Right lobe of liver (tissue), 6 donors: Measurements from ENCODE around the gene DACT3. TPM values are rescaled to one million over a fixed set of nuclear protein-coding genes. Genes with fewer than 3 reads are reported as not detected.
A peak's percentile ranks its signal among the peaks of the same experiment; 100 is the strongest.

ENCODE experiments used
- ATAC-seq, 4 donors: fragments of 200-7000 bp; cut with Tn5 transposase; one replicate each; pipeline ENCODE4 v1.9.1; 2020; ENCODE audit warnings: mild to moderate bottlenecking in 4 of 4, moderate library complexity in 4 of 4
- DNase-seq, 3 donors: peaks; one replicate each; pipeline ENCODE4 v3.0.0-alpha.2; 2020
- H3K27ac ChIP-seq, 3 donors: fragments of 200-600 bp; one replicate each; pipeline ENCODE4 v1.8.0; 2022
- H3K27me3 ChIP-seq, 2 donors: fragments of 200-600 bp; one replicate each; pipeline ENCODE4 v1.8.0; 2022
- H3K36me3 ChIP-seq, 4 donors: fragments of 200-600 bp; sonication (generic) in 1 of 4; one replicate each; pipeline versions ENCODE4 v1.5.1 to v1.8.0; 2017 to 2022; ENCODE audit warnings: control low read depth in 1 of 4
- H3K4me1 ChIP-seq, 4 donors: fragments of 200-600 bp; sonication (generic) in 1 of 4; one replicate each; pipeline versions ENCODE4 v1.5.1 to v1.8.0; 2017 to 2022; ENCODE audit warnings: control low read depth in 1 of 4
- H3K4me3 ChIP-seq, 3 donors: fragments of 200-600 bp; one replicate each; pipeline ENCODE4 v1.8.0; 2022
- H3K9me3 ChIP-seq, 4 donors: fragments of 200-600 bp; sonication (generic) in 1 of 4; one replicate each; pipeline versions ENCODE4 v1.5.1 to v1.8.0; 2017 to 2022; ENCODE audit warnings: control low read depth in 1 of 4
- CTCF ChIP-seq, 4 donors: fragments of 200-600 bp in 3 of 4; fragments of 450-650 bp in 1 of 4; IDR thresholded peaks; one replicate each; pipeline versions ENCODE4 v1.5.1 to v1.8.0; 2016 to 2022; ENCODE audit warnings: antibody characterized with exemption in 4 of 4, mild to moderate bottlenecking in 2 of 4
- POLR2A ChIP-seq: fragments of 450-650 bp; IDR thresholded peaks from one replicate; pipeline ENCODE4 v1.6.1; 2017; ENCODE audit warnings: antibody characterized with exemption, mild to moderate bottlenecking
- WGBS: methylation state at CpG from one replicate; pipeline ENCODE4 v1.1.6; 2018; ENCODE audit warnings: low coverage, low lambda C conversion rate; ENCODE audit not compliant: insufficient coverage; ENCODE audit errors: missing lambda C conversion rate; 5-methylcytosine and 5-hydroxymethylcytosine counted together
- intact Hi-C, 2 donors: fragments of 100-400 bp; cut with DNase I; formaldehyde crosslinking; loops; one replicate each; pipeline versions ENCODE4 v1.11.2 to v1.14.1; 2022
- total RNA-seq, 6 experiments: library from RNA; depleted of rRNA in 2 of 6; stranded (reverse); fragments of >200 nt in 2 of 6; fragmentation: NEBNext Ultra II Directional in 3 of 6; extraction: Animal tissue kit (Norgen Biotek cat#: 25700) in 3 of 6; gene quantifications; one replicate each; pipeline versions ENCODE4 v1.1.0 to v1.2.4, GENCODE V29; 2016 to 2023
- donor health status: DM: no; HTN: yes; CAD: no.
- donor health status: DM: no; HTN: no; CAD: no.
- donor health status: DM: no; HTN: no; CAD: no.
- donor health status: DM: no; HTN: yes; CAD: no.
- donor health status: DM: no; HTN: yes; CAD: no.

Gene DACT3
- total RNA-seq, 6 experiments from 2014 or later = 0.46 to 1.6 (median 0.93) TPM

- 20% methylated on average over 1 of the region's 6 CpGs for WGBS
- H3K9me3 ChIP-seq = no peaks in the 10 kb centered on the region
- TF ChIP-seq POLR2A (no peak), CTCF (IDR thresholded peaks at IDR 0.05) (no peak)
- no peaks in the 10 kb centered on the region for H3K27me3 ChIP-seq
- no peak overlapping the region for H3K27ac ChIP-seq
- intact Hi-C loops = loop anchor here (5.0 kb wide), 2 partner anchors 51 to 56 kb away; partner anchors contain the start of gene DACT3 (in 1 of the 2)
- H3K4me3 ChIP-seq = no peak overlapping the region
- peak in 1 of 3 donors; percentile 35 for DNase-seq
- peaks cover 0 to 3% (median 0%) of the 10 kb centered on the region in 4 donors for H3K4me1 ChIP-seq
- no peak for ATAC-seq
- H3K36me3 ChIP-seq = peaks cover 6 to 32% (median 18%) of the 10 kb centered on the region in 4 donors
Measured at GRCh38 chr19:46611776-46612175, 49.2 kb downstream of the DACT3 start.

- DNase-seq (peak in 2 of 3 donors; percentile 39 to 48), ATAC-seq (no peak)
- no peak overlapping the region for H3K27ac ChIP-seq
- H3K4me1 ChIP-seq = peaks cover 0 to 9% (median under 1%) of the 10 kb centered on the region in 4 donors
- H3K36me3 ChIP-seq = peaks cover 6 to 33% (median 18%) of the 10 kb centered on the region in 4 donors
- H3K9me3 ChIP-seq = no peaks in the 10 kb centered on the region
- no peak overlapping the region for H3K4me3 ChIP-seq
- intact Hi-C loops = loop anchor here (5.0 kb wide), 2 partner anchors 51 to 56 kb away; partner anchors contain the start of gene DACT3 (in 1 of the 2)
- no peaks in the 10 kb centered on the region for H3K27me3 ChIP-seq
- 58% methylated on average over 9 of the region's 17 CpGs for WGBS
- TF ChIP-seq POLR2A = no peak
- TF ChIP-seq CTCF (IDR thresholded peaks at IDR 0.05) = no peak
Measured at GRCh38 chr19:46610851-46611770, 49.9 kb downstream of the DACT3 start.

DNA sequence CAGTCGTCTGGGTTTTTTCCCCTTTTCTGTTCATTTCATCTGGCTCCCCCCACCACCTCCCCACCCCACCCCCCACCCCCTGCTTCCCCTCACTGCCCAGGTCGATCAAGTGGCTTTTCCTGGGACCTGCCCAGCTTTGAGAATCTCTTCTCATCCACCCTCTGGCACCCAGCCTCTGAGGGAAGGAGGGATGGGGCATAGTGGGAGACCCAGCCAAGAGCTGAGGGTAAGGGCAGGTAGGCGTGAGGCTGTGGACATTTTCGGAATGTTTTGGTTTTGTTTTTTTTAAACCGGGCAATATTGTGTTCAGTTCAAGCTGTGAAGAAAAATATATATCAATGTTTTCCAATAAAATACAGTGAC is 50.6 kb downstream of the DACT3 start:
- Histone ChIP-seq H3K27ac (no peak overlapping the region), H3K4me1 (peaks cover 0 to 17% (median 4%) of the 10 kb centered on the region in 4 donors), H3K27me3 (no peaks in the 10 kb centered on the region), H3K4me3 (no peak overlapping the region), H3K9me3 (no peaks in the 10 kb centered on the region), H3K36me3 (peaks cover 6 to 37% (median 18%) of the 10 kb centered on the region in 4 donors)
- DNase-seq (peak in 2 of 3 donors; percentile 10 to 38), ATAC-seq (no peak)
- 35% methylated on average over 3 of the region's 5 CpGs for WGBS
- TF ChIP-seq POLR2A (no peak), CTCF (IDR thresholded peaks at IDR 0.05) (no peak)
- intact Hi-C loops = loop anchor here (5.0 kb wide), 2 partner anchors 52 to 57 kb away; partner anchors contain the start of gene DACT3 (in 1 of the 2)

- Histone ChIP-seq H3K27me3 (no peaks in the 10 kb centered on the region), H3K9me3 (no peaks in the 10 kb centered on the region), H3K36me3 (peaks cover 6 to 37% (median 18%) of the 10 kb centered on the region in 4 donors), H3K27ac (no peak overlapping the region), H3K4me3 (no peak overlapping the region), H3K4me1 (peaks cover 0 to 21% (median 6%) of the 10 kb centered on the region in 4 donors)
- no peak for TF ChIP-seq CTCF (IDR thresholded peaks at IDR 0.05)
- no peak for TF ChIP-seq POLR2A
- no peak for ATAC-seq
- intact Hi-C loops = loop anchor here (5.0 kb wide), 2 partner anchors 53 to 58 kb away; partner anchors contain the start of gene DACT3 (in 1 of the 2)
- peak in 2 of 3 donors; percentile 43 for DNase-seq
- 91% methylated on average over 19 of the region's 30 CpGs for WGBS
Measured at GRCh38 chr19:46609511-46610412, 51.2 kb downstream of the DACT3 start.
